Memory B cell (primary cell): ENCODE measurements around the gene C2orf80.

Source experiments
- ATAC-seq: fragments of 150-1000 bp; cut with Tn5 transposase; 2 replicates; pipeline ENCODE4 v1.10.0; 2021; ENCODE audit warnings: low read depth, mild to moderate bottlenecking, moderate library complexity
- DNase-seq, 2 donors: peaks; one replicate each; pipeline ENCODE4 v3.0.0; 2022; ENCODE audit warnings: low spot score in 2 of 2
- H3K27ac Mint-ChIP-seq: one replicate; pipeline ENCODE4 v1.8.0; 2022; ENCODE audit warnings: mild to moderate bottlenecking, moderate library complexity, mixed read lengths
- H3K27me3 Mint-ChIP-seq: one replicate; pipeline ENCODE4 v1.8.0; 2022; ENCODE audit warnings: mixed read lengths
- H3K36me3 Mint-ChIP-seq: one replicate; pipeline ENCODE4 v1.8.0; 2022; ENCODE audit warnings: mild to moderate bottlenecking, mixed read lengths
- H3K4me1 Mint-ChIP-seq: one replicate; pipeline ENCODE4 v1.8.0; 2022; ENCODE audit warnings: mixed read lengths
- H3K4me3 Mint-ChIP-seq: one replicate; pipeline ENCODE4 v1.8.0; 2022; ENCODE audit warnings: mild to moderate bottlenecking, moderate library complexity, mixed read lengths
- H3K9me3 Mint-ChIP-seq: one replicate; pipeline ENCODE4 v1.8.0; 2022; ENCODE audit warnings: mixed read lengths

The C2orf80 gene

GRCh38 chr2:208192611-208193236 lies 2.9 kb upstream of the C2orf80 start:
- H3K27me3 Mint-ChIP-seq = peaks cover 4% of the 10 kb centered on the region
- H3K4me3 Mint-ChIP-seq = no peak overlapping the region
- H3K27ac Mint-ChIP-seq = no peak overlapping the region
- ATAC-seq = no peak
- no peaks in the 10 kb centered on the region for H3K36me3 Mint-ChIP-seq
- H3K4me1 Mint-ChIP-seq = no peaks in the 10 kb centered on the region
- no peak for DNase-seq
- H3K9me3 Mint-ChIP-seq = no peaks in the 10 kb centered on the region

GRCh38 chr2:208189069-208189809 lies 591 bp downstream of the C2orf80 start:
- no peaks in the 10 kb centered on the region for H3K36me3 Mint-ChIP-seq
- H3K9me3 Mint-ChIP-seq = no peaks in the 10 kb centered on the region
- peaks cover 2% of the 10 kb centered on the region for H3K4me1 Mint-ChIP-seq
- no peak for DNase-seq
- H3K4me3 Mint-ChIP-seq = no peak overlapping the region
- no peak for ATAC-seq
- H3K27ac Mint-ChIP-seq = no peak overlapping the region
- peaks cover 2% of the 10 kb centered on the region for H3K27me3 Mint-ChIP-seq

DNA sequence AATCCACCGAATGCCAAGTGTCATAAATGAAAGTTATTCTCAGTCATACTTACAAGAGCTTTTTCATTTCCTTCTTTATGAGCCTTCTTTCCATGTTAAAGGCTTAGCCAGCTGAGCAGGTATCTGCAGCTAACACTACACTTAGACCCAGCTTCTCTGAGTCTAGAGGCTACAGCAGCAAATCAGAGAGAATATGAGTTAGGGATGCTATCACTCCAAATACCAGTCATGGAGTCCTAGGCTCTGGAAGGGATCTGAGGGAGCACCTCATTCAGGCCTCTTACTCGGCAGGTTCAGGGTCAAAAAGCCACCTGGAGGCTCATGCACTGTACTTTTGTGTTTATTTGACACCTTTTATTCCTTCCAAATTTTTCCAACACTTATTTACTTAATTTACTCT lies 2.9 kb downstream of the C2orf80 start:
- no peak for ATAC-seq
- Mint-ChIP-seq H3K27ac (no peak overlapping the region), H3K4me1 (peaks cover 8% of the 10 kb centered on the region), H3K27me3 (peaks cover 13% of the 10 kb centered on the region), H3K36me3 (no peaks in the 10 kb centered on the region), H3K9me3 (no peaks in the 10 kb centered on the region), H3K4me3 (no peak overlapping the region)
- no peak for DNase-seq

GRCh38 chr2:208186465-208186864 lies 3.4 kb downstream of the C2orf80 start:
- Mint-ChIP-seq H3K4me3 (no peak overlapping the region), H3K27ac (no peak overlapping the region), H3K27me3 (peaks cover 13% of the 10 kb centered on the region), H3K36me3 (no peaks in the 10 kb centered on the region), H3K9me3 (no peaks in the 10 kb centered on the region), H3K4me1 (peaks cover 8% of the 10 kb centered on the region)
- ATAC-seq = no peak
- DNase-seq = no peak

GRCh38 chr2:208183972-208184705 lies 5.7 kb downstream of the C2orf80 start:
- peak overlapping the region; percentile 71 for H3K4me3 Mint-ChIP-seq
- no peaks in the 10 kb centered on the region for H3K36me3 Mint-ChIP-seq
- no peak for ATAC-seq
- no peaks in the 10 kb centered on the region for H3K9me3 Mint-ChIP-seq
- no peak overlapping the region for H3K27ac Mint-ChIP-seq
- peaks cover 11% of the 10 kb centered on the region for H3K27me3 Mint-ChIP-seq
- no peak for DNase-seq
- H3K4me1 Mint-ChIP-seq = peaks cover 8% of the 10 kb centered on the region

DNA sequence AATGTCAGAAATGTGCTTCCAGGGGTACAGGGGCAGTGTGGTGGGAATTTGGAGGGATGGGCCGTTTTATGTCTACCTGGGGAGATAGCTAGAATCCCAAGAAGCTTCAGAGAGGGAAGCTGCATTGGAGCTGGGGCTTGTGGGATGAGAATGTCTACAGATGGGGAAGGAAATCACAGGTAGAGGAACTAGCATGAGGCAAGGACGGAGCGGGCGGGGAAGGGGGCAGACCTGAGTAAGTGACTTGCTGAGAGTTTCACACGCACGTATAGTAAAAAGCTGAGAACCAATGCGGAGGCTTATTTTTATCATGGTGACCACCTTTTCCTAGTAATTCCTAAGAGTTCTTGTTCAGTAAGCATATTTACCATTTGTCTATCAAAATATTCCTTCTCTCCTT lies 6.3 kb downstream of the C2orf80 start:
- peaks cover 12% of the 10 kb centered on the region for H3K27me3 Mint-ChIP-seq
- no peaks in the 10 kb centered on the region for H3K9me3 Mint-ChIP-seq
- peaks cover 8% of the 10 kb centered on the region for H3K4me1 Mint-ChIP-seq
- ATAC-seq = peak; percentile 35
- no peak for DNase-seq
- no peak overlapping the region for H3K27ac Mint-ChIP-seq
- H3K4me3 Mint-ChIP-seq = peak overlapping the region; percentile 71
- no peaks in the 10 kb centered on the region for H3K36me3 Mint-ChIP-seq

- Mint-ChIP-seq H3K27ac (no peak overlapping the region), H3K4me3 (no peak overlapping the region), H3K36me3 (no peaks in the 10 kb centered on the region), H3K4me1 (peaks cover 8% of the 10 kb centered on the region), H3K9me3 (no peaks in the 10 kb centered on the region), H3K27me3 (peaks cover 12% of the 10 kb centered on the region)
- ATAC-seq (no peak), DNase-seq (no peak)
Measured at GRCh38 chr2:208182835-208183234, 7.0 kb downstream of the C2orf80 start.

DNA sequence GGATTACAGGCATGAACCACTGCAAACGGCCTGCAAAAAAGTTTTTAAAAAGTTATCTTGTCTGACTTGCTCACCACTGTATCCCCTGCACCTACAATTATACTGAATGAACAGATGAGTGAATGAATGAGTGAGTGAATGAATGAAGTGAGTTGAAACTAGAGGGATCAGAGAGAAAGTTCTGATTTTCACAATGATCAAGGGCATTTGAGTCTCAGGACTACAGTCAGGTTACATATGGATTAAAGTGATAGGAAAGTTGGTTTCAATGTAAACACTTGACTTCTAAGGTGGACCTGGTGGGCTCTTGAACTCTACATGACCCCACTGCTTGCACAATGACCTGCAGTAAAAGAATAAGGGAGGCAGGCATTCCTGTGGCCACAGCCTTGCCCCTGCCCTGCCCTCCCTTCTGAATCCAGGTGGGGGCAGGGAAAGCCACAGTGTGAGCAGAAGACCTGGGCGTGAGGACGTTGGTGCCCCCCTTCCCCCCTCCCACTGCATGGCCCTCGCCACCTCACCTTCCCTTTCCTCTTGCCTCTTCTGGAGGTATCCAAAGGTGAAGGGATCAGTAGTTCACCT lies 10.7 kb downstream of the C2orf80 start:
- H3K9me3 Mint-ChIP-seq = no peaks in the 10 kb centered on the region
- no peak overlapping the region for H3K27ac Mint-ChIP-seq
- no peak for DNase-seq
- peaks cover 5% of the 10 kb centered on the region for H3K4me1 Mint-ChIP-seq
- ATAC-seq = no peak
- no peaks in the 10 kb centered on the region for H3K36me3 Mint-ChIP-seq
- H3K27me3 Mint-ChIP-seq = peaks cover 11% of the 10 kb centered on the region
- H3K4me3 Mint-ChIP-seq = no peak overlapping the region

- Mint-ChIP-seq H3K4me1 (peaks cover 2% of the 10 kb centered on the region), H3K36me3 (no peaks in the 10 kb centered on the region), H3K27me3 (peaks cover 1% of the 10 kb centered on the region), H3K4me3 (no peak overlapping the region), H3K27ac (no peak overlapping the region), H3K9me3 (no peaks in the 10 kb centered on the region)
- DNase-seq (no peak), ATAC-seq (no peak)
Measured at GRCh38 chr2:208175840-208176153, 14.0 kb downstream of the C2orf80 start.

DNA sequence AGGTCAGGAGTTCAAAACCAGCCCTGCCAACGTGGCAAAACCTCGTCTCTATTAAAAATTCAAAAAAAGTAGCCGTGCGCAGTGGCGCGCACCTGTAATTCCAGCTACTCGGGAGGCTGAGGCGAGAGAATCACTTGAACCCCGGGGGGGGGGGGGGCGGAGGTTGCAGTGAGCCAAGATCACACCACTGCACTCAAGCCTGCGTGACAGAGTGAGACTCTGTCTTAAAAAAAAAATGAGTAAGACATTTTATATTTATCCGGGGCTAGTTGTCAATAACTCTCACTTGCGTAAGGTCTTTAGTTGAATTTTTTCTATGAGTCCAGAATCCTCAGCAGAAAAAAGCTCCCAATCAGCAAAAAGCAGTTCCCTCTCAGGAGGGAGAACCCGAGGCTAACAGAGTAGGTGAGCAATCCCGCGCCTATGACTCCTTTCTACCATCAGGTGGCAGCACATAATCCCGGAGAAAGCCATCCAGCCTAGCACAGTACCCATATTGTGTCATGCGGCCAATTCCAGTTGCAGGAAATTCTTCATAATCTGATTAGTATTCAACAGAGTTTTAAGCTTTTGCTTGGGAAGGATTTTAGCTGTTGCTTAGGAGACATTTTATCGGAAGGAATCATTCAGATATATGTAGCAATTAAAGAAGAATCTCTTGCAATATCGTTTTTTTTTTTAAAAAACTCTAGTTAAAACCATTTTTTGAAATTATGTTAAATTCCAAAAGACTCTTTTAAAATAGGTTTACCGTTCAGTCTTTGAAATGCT lies 14.6 kb downstream of the C2orf80 start:
- H3K4me3 Mint-ChIP-seq = no peak overlapping the region
- peak; percentile 52 to 58 for DNase-seq
- H3K27me3 Mint-ChIP-seq = peaks cover 2% of the 10 kb centered on the region
- H3K9me3 Mint-ChIP-seq = no peaks in the 10 kb centered on the region
- H3K4me1 Mint-ChIP-seq = peaks cover 2% of the 10 kb centered on the region
- no peaks in the 10 kb centered on the region for H3K36me3 Mint-ChIP-seq
- no peak overlapping the region for H3K27ac Mint-ChIP-seq
- ATAC-seq = peak; percentile 97

DNA sequence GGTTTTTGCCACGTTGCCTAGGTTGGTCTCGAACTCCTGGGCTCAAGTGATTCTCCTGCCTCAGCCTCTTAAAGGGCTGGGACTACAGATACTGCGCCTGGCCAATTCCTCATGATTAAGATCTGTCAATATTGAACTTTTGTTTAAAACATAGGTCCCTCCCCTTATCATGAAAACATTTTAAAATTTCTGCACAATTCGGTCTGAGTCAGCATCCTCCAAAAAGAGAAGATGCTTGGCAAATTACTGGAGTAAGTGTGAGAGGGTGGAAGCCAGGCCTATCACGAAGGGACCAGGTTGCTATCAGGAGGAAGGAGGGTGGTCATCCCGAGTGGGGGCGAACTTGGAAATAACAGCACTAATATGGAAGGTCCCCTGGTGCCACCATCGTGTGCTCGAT lies 15.7 kb downstream of the C2orf80 start:
- DNase-seq = no peak
- H3K4me3 Mint-ChIP-seq = no peak overlapping the region
- H3K27me3 Mint-ChIP-seq = peaks cover 5% of the 10 kb centered on the region
- no peak for ATAC-seq
- H3K27ac Mint-ChIP-seq = no peak overlapping the region
- no peaks in the 10 kb centered on the region for H3K9me3 Mint-ChIP-seq
- H3K36me3 Mint-ChIP-seq = no peaks in the 10 kb centered on the region
- peaks cover 2% of the 10 kb centered on the region for H3K4me1 Mint-ChIP-seq

- ATAC-seq (no peak), DNase-seq (no peak)
- H3K27ac Mint-ChIP-seq = no peak overlapping the region
- no peak overlapping the region for H3K4me3 Mint-ChIP-seq
- no peaks in the 10 kb centered on the region for H3K9me3 Mint-ChIP-seq
- H3K4me1 Mint-ChIP-seq = peaks cover 2% of the 10 kb centered on the region
- no peaks in the 10 kb centered on the region for H3K36me3 Mint-ChIP-seq
- peaks cover 5% of the 10 kb centered on the region for H3K27me3 Mint-ChIP-seq
Measured at GRCh38 chr2:208172125-208172524, 17.7 kb downstream of the C2orf80 start.

- peaks cover 4% of the 10 kb centered on the region for H3K27me3 Mint-ChIP-seq
Measured at GRCh38 chr2:208164951-208165755, 24.7 kb downstream of the C2orf80 start.

More at GRCh38 chr2:208164951-208165755, 24.7 kb downstream of the C2orf80 start:
- H3K36me3 Mint-ChIP-seq = no peaks in the 10 kb centered on the region
- no peaks in the 10 kb centered on the region for H3K9me3 Mint-ChIP-seq
- no peaks in the 10 kb centered on the region for H3K4me1 Mint-ChIP-seq
- no peak for ATAC-seq
- no peak overlapping the region for H3K4me3 Mint-ChIP-seq
- DNase-seq = no peak
- no peak overlapping the region for H3K27ac Mint-ChIP-seq
